GM18526 (cell line): Measurements from ENCODE around the gene ELOVL6.

Source experiments
- POLR2A ChIP-seq: IDR thresholded peaks from 3 replicates; pipeline ENCODE4 v1.6.1; 2011; ENCODE audit not compliant: insufficient read length; ENCODE audit errors: extremely low read depth

The ELOVL6 gene

DNA sequence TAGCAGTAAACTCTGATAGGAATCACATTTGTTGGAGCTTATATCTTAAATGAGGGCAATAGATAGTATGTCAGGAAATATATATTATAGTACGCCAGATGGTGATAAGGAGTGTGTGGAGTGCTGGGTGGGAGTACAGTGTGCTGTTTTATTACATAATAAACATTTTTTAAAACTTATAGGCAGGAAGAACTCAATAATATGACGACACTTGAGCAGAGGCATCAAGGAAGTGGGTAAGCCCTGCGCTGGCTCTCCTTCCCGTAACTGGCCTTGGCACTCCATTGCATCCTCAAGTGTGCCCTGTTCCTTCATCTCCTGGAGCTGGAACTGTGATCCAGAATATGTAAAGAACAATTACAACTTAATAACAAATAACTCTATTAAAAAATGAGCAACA, 123.8 kb downstream of the ELOVL6 start:
- TF ChIP-seq POLR2A: no peak

- no peak for TF ChIP-seq POLR2A
Observed at GRCh38 chr4:110073053-110073845, 125.2 kb downstream of the ELOVL6 start.

DNA sequence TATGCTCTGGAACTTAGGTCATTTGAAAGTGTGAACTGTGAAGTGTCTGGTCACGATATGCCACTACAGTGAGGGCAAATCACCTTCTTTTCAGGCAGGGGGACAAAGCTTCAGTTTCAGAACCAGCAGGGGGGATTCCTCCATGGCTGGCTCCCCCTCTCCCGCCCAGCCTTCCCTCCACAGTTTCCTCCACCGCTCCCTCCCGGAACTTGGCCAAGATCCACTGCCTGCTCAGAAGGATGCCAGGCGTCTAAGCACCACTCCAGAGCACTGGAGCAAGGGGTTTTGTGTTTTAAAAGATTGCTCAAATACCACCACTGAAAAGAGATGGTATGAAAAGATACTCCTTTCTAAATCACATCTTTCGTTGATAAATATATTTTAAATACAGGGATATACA, 126.9 kb downstream of the ELOVL6 start:
- TF ChIP-seq POLR2A: no peak

DNA sequence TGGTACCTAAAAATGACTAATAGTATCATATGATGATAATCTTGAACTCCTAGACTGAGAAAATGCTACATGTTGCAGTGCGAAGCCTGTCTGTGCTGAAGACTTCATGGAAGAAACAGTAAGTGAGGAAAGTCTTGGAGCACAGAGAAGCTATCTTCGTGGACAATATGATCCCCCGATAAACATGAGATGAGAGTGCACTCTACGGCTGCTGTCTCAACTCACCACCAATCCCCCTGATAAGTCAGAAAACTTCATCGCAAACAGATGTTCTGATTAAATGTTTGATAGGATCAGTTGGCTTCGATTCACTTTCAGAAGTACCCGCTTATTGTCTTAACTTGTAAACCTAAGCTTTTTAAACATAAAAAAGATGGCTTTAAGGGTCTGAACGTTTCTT, 130.2 kb downstream of the ELOVL6 start:
- no peak for TF ChIP-seq POLR2A

DNA sequence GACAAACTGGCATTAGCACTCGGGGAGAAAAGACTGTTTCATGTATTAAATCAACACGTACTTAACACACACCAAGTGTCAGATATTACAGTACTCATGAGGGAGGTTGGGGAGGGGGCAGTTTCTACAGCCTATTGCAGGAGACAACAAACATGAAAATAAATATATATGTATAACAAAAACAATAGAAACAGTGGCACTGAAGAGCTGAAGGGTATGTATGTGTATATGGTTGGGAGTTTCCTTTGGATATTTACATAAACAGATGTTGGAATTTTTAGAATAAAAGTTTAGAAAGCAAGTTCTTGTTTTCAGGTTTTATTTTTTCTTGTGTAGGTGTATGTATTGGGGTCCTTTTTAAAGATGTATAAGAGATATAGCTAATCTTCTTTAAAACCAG, 133.5 kb downstream of the ELOVL6 start:
- TF ChIP-seq POLR2A: no peak

DNA sequence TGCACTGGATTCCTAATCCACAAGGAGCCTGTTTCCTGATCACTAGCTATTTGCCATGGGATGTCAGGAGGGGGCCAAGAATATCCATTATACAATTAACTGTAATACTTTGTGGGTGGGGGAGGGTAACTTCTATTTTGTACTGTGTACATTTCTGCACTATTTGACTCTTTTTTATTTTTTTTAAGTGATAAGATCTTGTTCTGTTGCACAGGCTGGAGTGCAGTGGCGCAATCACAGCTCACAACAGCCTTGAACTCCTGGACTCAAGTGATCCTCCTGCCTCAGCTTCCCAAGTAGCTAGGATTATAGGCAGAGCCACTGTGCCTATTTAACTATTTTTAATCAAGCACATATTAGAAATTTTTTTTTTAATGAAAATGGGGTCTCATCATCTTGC, 134.1 kb downstream of the ELOVL6 start:
- no peak for TF ChIP-seq POLR2A

- no peak for TF ChIP-seq POLR2A
Observed at GRCh38 chr4:110062166-110062565, 136.2 kb downstream of the ELOVL6 start.

DNA sequence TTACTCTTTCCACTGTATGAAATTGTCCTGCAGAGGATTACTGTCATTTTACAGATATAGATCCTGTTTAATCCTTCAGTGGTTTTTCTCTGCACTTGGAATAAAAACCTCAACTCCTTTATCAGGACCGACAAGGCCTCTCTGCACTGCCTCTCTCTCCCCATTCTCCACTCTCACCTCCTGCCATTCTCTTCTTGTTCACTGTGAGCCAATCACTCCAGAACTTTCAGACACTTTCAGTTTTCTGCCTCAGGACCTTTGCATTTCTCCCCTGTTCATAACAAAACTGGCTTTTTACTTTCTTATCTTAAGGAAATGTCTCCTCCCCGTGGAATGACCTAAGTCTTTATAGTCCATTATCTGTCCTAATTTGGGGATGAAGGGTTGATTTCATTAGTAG, 137.3 kb downstream of the ELOVL6 start:
- no peak for TF ChIP-seq POLR2A

GRCh38 chr4:110059556-110060191, 138.7 kb downstream of the ELOVL6 start:
- TF ChIP-seq POLR2A: no peak

DNA sequence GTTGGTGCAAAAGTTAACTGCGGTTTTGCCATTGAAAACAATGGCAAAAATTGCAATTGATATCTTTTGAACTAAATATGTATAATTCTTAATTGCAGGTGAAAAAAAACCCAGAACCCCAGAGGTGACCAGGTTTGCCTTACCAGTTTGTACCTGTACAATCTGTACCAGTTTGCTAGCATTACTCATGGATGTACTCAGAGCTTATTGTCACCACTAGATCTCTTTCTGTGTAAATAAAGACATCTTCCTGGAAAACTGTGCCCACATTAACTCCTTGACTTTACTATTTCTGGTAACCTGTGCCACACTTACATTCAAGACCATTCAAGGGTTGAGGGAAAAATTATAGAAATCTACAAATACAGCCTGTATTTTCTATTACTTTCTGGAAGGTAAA, 139.7 kb downstream of the ELOVL6 start:
- TF ChIP-seq POLR2A: no peak

- TF ChIP-seq POLR2A: no peak
Observed at GRCh38 chr4:110055158-110055768, 143.2 kb downstream of the ELOVL6 start.

DNA sequence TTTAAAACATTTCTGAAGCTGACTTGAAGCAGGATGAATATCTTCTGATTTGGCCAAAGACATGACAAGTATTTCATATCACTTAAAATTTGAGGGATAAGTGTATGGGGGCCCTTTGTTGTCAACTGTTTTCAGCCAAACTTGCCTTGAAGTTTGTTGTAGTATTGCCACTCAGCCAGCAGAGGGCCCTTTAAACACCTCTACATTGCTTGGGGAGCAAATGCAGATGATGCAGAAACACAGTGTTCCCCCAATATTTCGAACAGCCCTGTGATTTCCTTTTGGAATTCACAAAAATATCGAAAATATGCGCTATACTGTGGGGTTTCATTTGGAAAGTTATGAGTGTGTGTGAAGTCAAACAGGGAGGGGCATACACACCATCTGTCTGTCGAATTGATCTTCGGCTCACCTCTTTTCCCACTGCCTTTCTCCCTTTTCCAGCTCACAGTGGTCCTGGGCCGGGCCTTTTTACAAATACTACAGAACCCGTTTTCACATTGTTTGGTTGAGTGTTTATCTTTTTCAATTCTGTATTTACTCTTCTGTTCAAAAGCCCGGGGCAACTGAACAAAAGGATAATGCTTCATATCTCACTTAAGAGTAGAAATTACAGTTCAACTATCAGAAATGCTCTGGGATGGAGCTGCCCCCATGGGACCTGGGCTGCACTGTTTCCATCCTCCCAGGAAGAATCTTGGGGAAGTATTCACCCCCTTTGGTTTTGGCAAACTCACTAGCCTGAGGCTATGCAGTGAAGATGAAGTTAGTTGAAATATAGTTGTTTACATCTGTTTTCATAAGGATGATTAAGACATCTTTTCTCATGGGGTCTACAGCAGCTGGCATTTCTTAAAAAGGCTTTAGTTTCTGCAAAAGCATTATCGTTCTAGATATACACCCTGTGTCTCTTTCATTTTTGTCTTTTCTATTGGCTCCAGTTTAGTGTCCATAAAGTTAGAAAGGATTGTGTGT, 148.2 kb downstream of the ELOVL6 start:
- no peak for TF ChIP-seq POLR2A

DNA sequence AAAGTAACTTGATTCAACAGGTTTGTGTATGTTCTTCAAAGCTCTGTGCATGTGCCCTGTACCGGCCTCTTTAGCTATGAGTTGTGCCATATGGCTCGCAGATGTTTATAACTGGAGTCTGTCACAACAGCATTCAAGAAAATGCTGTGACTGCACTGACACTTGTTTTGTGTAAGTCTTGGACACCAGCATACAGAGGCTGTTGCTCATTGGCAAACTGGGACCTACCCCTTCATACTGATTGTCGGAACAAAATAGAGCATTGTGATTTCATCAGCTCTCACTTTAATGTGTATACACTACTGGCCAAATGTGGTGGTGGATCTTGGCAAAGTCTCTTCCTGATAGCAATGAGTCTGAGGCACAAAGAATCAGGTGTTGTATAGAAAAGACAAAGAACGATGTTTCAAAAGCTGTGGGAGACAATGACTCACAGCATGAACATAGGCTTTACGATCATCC, 151.8 kb downstream of the ELOVL6 start:
- no peak for TF ChIP-seq POLR2A

GRCh38 chr4:110042545-110043517, 155.6 kb downstream of the ELOVL6 start:
- TF ChIP-seq POLR2A: no peak
